Upper lobe of left lung (tissue), 6 donors: Measurements from ENCODE around the gene CMSS1. TPM values are rescaled to one million over a fixed set of nuclear protein-coding genes. Genes with fewer than 3 reads are reported as not detected.

Experiments
- ATAC-seq, 2 donors: fragments of 200-7000 bp; cut with Tn5 transposase; one replicate each; pipeline ENCODE4 v1.9.1; 2022; ENCODE audit warnings: mild to moderate bottlenecking in 2 of 2, moderate library complexity in 2 of 2; ENCODE audit not compliant: low FRiP score in 2 of 2
- DNase-seq, 2 donors: peaks; one replicate each; pipeline ENCODE4 v3.0.0-alpha.2; 2019 to 2020
- H3K27ac ChIP-seq, 4 donors: fragments of 200-600 bp; sonication (generic); one replicate each; pipeline ENCODE4 v1.5.1; 2016 to 2019
- H3K27me3 ChIP-seq, 4 donors: fragments of 200-600 bp; sonication (generic); one replicate each; pipeline ENCODE4 v1.5.1; 2017 to 2019
- H3K36me3 ChIP-seq, 4 donors: fragments of 200-600 bp; sonication (generic); one replicate each; pipeline ENCODE4 v1.5.1; 2016 to 2019
- H3K4me1 ChIP-seq, 4 donors: fragments of 200-600 bp; sonication (generic); one replicate each; pipeline ENCODE4 v1.5.1; 2018 to 2019
- H3K4me3 ChIP-seq, 4 donors: fragments of 200-600 bp; sonication (generic); one replicate each; pipeline ENCODE4 v1.5.1; 2017 to 2019; ENCODE audit warnings: mild to moderate bottlenecking in 2 of 4, moderate library complexity in 1 of 4
- H3K9me3 ChIP-seq, 4 donors: fragments of 200-600 bp; sonication (generic); one replicate each; pipeline ENCODE4 v1.5.1; 2018 to 2019
- CTCF ChIP-seq, 6 experiments: fragments of 450-650 bp in 4 of 6; fragments of 200-600 bp in 2 of 6; sonication (generic) in 2 of 6; IDR thresholded peaks; one replicate each; pipeline ENCODE4 v1.5.1; 2016 to 2019; ENCODE audit warnings: antibody characterized with exemption in 6 of 6
- EP300 ChIP-seq, 4 donors: sonication (generic); formaldehyde crosslinking; IDR thresholded peaks; one replicate each; pipeline ENCODE4 v1.5.1; 2017; ENCODE audit warnings: antibody characterized with exemption in 4 of 4, control low read depth in 2 of 4
- POLR2A ChIP-seq, 4 donors: fragments of 450-650 bp; IDR thresholded peaks; one replicate each; pipeline ENCODE4 v1.5.1; 2016 to 2017; ENCODE audit warnings: antibody characterized with exemption in 4 of 4, mild to moderate bottlenecking in 2 of 4
- POLR2AphosphoS5 ChIP-seq, 2 donors: sonication (generic); formaldehyde crosslinking; IDR thresholded peaks; one replicate each; pipeline ENCODE4 v1.5.1; 2017; ENCODE audit warnings: antibody characterized with exemption in 2 of 2
- WGBS, 2 donors: methylation state at CpG; one replicate each; pipeline ENCODE4 v1.1.5; 2017 to 2018; 5-methylcytosine and 5-hydroxymethylcytosine counted together
- total RNA-seq, 6 donors: library from RNA; depleted of rRNA in 4 of 6; stranded (reverse); fragments of >200 nt in 4 of 6; gene quantifications; one replicate each; pipeline versions ENCODE4 v1.1.0 to v1.2.1, GENCODE V29; 2016 to 2021
- donor health status: DM: no; HTN: no; CAD: no; lungs with moderate emphysema.
- donor health status: DM: no; HTN: yes; CAD: no; lungs with severe emphysema.

The CMSS1 gene
- total RNA-seq, 6 donors from 2014 or later: 4.0 to 21.1 (median 12.0) TPM

- 88 to 97% methylated on average over 3 to 7 of the region's 8 CpGs for WGBS, 2 donors
- Histone ChIP-seq H3K9me3 (no peaks in the 10 kb centered on the region), H3K27me3 (no peaks in the 10 kb centered on the region), H3K27ac (no peak overlapping the region), H3K4me3 (no peak overlapping the region), H3K4me1 (no peaks in the 10 kb centered on the region), H3K36me3 (peaks cover 0 to 11% (median 0%) of the 10 kb centered on the region in 4 donors)
- ATAC-seq (no peak), DNase-seq (peak in 1 of 2 donors; percentile 37)
- no peak for TF ChIP-seq EP300 (IDR thresholded peaks at IDR 0.05)
- no peak for TF ChIP-seq POLR2AphosphoS5 (IDR thresholded peaks at IDR 0.05)
- no peak for TF ChIP-seq POLR2A (IDR thresholded peaks at IDR 0.05)
- TF ChIP-seq CTCF (IDR thresholded peaks at IDR 0.05): no peak
Observed at GRCh38 chr3:99794485-99794884, 23.2 kb upstream of the CMSS1 start.

- Histone ChIP-seq H3K27ac (no peak overlapping the region), H3K27me3 (no peaks in the 10 kb centered on the region), H3K4me3 (no peak overlapping the region), H3K9me3 (no peaks in the 10 kb centered on the region), H3K4me1 (no peaks in the 10 kb centered on the region), H3K36me3 (peaks cover 0 to 11% (median 0%) of the 10 kb centered on the region in 4 donors)
- TF ChIP-seq POLR2AphosphoS5 (IDR thresholded peaks at IDR 0.05): no peak
- TF ChIP-seq POLR2A (IDR thresholded peaks at IDR 0.05): no peak
- no peak for TF ChIP-seq EP300 (IDR thresholded peaks at IDR 0.05)
- TF ChIP-seq CTCF (IDR thresholded peaks at IDR 0.05): no peak
- ATAC-seq: no peak
- WGBS, 2 donors: 95 to 97% methylated on average over 13 to 15 of the region's 15 CpGs
- no peak for DNase-seq
Observed at GRCh38 chr3:99795573-99795972, 22.1 kb upstream of the CMSS1 start.

DNA sequence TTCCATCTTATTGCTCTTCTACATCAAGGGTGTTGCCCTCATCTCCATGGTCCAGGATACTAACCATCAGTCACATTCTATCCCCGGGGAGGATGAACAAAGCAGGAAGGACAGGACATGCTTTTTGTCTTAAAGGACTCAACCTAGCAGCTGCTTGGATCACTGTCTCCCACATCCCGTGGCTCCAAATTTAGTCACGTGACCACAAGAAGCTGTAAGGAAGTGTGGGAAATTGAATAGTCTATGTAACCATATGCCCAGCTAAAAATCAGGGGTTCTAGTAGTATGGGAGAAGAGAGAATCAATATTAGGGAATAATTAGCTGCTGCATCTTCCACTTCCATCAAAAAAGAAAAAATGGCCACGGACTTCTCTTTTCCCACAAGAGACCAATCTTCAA is 18.2 kb upstream of the CMSS1 start:
- 82 to 90% methylated on average over 4 of the region's 4 CpGs for WGBS, 2 donors
- ATAC-seq: no peak
- no peak overlapping the region for H3K27ac ChIP-seq
- peaks cover 0 to 10% (median 0%) of the 10 kb centered on the region in 4 donors for H3K36me3 ChIP-seq
- no peak for TF ChIP-seq POLR2A (IDR thresholded peaks at IDR 0.05)
- no peak for TF ChIP-seq CTCF (IDR thresholded peaks at IDR 0.05)
- TF ChIP-seq POLR2AphosphoS5 (IDR thresholded peaks at IDR 0.05): no peak
- no peak for TF ChIP-seq EP300 (IDR thresholded peaks at IDR 0.05)
- H3K9me3 ChIP-seq: peaks cover 0 to 4% (median under 1%) of the 10 kb centered on the region in 4 donors
- no peak for DNase-seq
- H3K27me3 ChIP-seq: no peaks in the 10 kb centered on the region
- no peaks in the 10 kb centered on the region for H3K4me1 ChIP-seq
- H3K4me3 ChIP-seq: no peak overlapping the region

GRCh38 chr3:99803297-99803696 is 14.4 kb upstream of the CMSS1 start:
- H3K4me3 ChIP-seq: no peak overlapping the region
- H3K27me3 ChIP-seq: no peaks in the 10 kb centered on the region
- ATAC-seq (no peak), DNase-seq (no peak)
- H3K36me3 ChIP-seq: no peaks in the 10 kb centered on the region
- no peak for TF ChIP-seq POLR2AphosphoS5 (IDR thresholded peaks at IDR 0.05)
- WGBS, 2 donors: 93 to 95% methylated on average over 1 of the region's 1 CpG
- no peak overlapping the region for H3K27ac ChIP-seq
- H3K4me1 ChIP-seq: no peaks in the 10 kb centered on the region
- H3K9me3 ChIP-seq: peaks cover 4 to 17% (median 8%) of the 10 kb centered on the region in 4 donors

GRCh38 chr3:99805160-99805559 is 12.5 kb upstream of the CMSS1 start:
- Histone ChIP-seq H3K9me3 (peaks cover 4 to 17% (median 8%) of the 10 kb centered on the region in 4 donors), H3K4me3 (no peak overlapping the region), H3K4me1 (no peaks in the 10 kb centered on the region), H3K27me3 (no peaks in the 10 kb centered on the region), H3K36me3 (no peaks in the 10 kb centered on the region), H3K27ac (no peak overlapping the region)
- no peak for ATAC-seq
- no peak for DNase-seq
- TF ChIP-seq CTCF (IDR thresholded peaks at IDR 0.05): no peak
- TF ChIP-seq EP300 (IDR thresholded peaks at IDR 0.05): no peak
- TF ChIP-seq POLR2A (IDR thresholded peaks at IDR 0.05): no peak
- no peak for TF ChIP-seq POLR2AphosphoS5 (IDR thresholded peaks at IDR 0.05)
- 97 to 100% methylated on average over 1 to 2 of the region's 2 CpGs for WGBS, 2 donors
